HS-5 (cell line): ENCODE data around the gene PCSK1N.

Experiments
- DNase-seq: peaks from one replicate; pipeline ENCODE4 v3.0.0-alpha.2; 2012; ENCODE audit warnings: low read depth

Gene PCSK1N

GRCh38 chrX:48789366-48790220, 45.8 kb downstream of the PCSK1N start:
- DNase-seq, result no peak

- no peak for DNase-seq
These were observed 47.6 kb downstream of the PCSK1N start for GRCh38 chrX:48787505-48788443.

- DNase-seq, result no peak
These were observed 48.4 kb downstream of the PCSK1N start for GRCh38 chrX:48786825-48787504.

GRCh38 chrX:48786341-48786800, 49.0 kb downstream of the PCSK1N start, which contains the start of gene GATA1:
Gene GATA1 (plus strand): TSS chrX:48786590. CDS start chrX:48791110, 4,520 bp downstream.
- DNase-seq, result no peak

DNA sequence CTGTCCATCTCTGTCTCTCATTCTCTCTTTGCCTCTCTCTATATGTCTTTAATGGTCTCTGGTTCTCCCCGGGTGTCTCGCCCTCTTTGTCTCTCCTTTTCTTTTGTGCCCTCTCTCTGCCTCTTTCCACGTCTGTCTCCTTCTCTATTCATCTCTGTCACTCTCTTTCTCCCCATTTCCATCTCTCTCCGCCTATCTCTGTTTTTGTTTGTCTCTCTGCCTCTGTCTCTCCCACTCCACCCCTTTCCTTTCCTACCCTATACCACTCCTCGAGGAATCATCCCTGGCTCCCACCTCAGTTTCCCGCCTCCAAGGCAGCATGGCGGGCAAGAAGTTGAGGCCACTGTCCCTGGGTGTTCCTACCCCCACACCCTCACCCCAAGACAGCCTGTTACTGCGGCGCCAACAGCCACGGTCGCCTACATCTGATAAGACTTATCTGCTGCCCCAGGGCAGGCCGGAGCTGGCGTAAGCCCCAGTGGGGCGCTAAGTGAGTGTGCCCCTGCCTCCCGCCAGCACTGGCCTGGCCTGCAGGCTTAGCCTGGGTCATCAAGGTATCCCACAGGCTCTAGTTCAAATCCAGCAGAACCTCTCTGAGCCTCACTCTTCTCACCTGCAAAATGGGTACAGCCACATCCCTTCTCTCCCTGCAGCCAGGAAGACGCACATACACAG, 49.7 kb downstream of the PCSK1N start:
- no peak for DNase-seq

DNA sequence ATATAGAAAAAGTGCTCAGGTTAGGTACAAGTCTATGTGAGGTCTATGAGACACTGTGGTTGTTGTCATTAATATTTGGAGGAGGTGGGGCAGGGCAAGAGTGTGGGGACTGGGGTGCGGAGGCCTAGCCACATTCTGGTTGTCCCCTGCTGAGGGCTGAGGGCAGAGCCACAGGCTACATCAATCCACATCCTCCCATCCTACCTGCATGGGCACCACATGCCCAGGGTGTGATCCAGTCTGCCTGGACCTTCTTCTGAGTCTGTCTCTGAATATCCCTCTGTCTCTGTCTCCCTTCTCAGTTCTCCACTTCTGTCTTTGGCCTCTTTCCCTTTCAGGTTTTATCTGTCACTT, 50.2 kb downstream of the PCSK1N start:
- no peak for DNase-seq

DNA sequence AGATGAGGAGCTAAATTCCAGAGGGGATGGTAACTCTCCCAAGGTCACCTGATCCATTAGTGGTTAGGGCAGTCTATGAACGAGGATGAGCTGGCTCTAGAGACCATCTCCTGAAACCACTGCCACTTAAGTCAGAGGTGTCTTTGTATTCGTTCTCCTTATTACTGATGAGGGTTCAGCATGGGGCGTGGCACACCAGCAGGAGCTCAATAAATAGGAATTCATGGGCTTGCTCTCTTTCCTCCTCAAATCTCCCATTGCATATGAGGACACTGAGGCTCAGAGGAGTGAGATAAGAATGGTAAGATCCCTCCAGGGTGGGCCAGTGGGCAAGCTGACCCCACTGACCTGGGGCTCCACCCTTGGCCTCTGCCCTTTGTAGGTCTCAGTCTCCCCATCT, 50.7 kb downstream of the PCSK1N start:
- no peak for DNase-seq

GRCh38 chrX:48782795-48783194, 52.6 kb downstream of the PCSK1N start:
- DNase-seq, result no peak

- no peak for DNase-seq
These were observed 53.2 kb downstream of the PCSK1N start for GRCh38 chrX:48782216-48782615.

- no peak for DNase-seq
These were observed 53.7 kb downstream of the PCSK1N start for GRCh38 chrX:48781705-48782104.
